T1000 (cell line): ENCODE results near the gene TCP1.
"Not testable (repeated sequence)": the region's sequence is repeated elsewhere in the genome, so short reads cannot be mapped to it uniquely, and the experiment has no call there.

Experiments used
- DNase-seq: peaks from one replicate; lab custom pipeline; 2025; ENCODE audit warnings: mixed read lengths; lab: John Stamatoyannopoulos, UW

Gene TCP1

DNA sequence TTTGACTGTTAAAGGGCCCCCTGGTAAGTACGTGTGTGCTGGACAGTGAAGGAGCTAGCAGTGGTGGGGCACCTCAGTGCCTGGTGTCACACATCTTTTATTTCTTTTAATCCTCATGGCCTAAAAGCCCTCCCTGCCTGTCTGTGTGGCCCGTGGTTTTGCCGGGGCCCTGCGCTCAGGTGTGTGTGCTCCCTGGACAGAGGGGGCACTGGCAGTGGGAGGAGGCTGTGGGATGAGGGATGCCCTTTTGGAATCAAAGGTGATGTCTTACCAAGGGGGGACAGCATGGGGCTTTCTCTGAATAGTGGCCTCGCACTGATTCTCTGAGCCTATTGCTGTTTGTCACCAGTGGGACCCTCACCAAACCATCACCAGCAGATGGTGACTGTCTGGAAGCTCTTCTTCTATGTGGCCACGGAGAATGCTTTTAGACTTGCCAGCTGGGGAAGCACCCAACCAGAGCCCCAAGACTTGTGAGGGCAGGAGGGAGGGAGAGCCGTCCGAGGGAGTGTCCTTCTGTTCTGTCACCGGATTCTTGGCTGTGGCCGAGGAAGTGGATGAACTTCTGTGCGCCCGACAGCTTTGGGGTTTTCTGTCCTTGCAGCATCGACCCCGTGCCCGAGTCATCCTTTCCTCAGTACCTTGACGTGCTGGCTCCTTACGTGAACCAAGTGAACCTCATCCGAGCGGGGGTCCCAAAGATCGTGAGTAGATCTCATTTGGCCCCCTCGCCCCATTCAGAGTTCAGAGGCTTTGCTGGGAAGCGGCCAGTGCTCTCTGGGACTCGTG is 28.7 kb upstream of the TCP1 start:
- no peak for DNase-seq

DNA sequence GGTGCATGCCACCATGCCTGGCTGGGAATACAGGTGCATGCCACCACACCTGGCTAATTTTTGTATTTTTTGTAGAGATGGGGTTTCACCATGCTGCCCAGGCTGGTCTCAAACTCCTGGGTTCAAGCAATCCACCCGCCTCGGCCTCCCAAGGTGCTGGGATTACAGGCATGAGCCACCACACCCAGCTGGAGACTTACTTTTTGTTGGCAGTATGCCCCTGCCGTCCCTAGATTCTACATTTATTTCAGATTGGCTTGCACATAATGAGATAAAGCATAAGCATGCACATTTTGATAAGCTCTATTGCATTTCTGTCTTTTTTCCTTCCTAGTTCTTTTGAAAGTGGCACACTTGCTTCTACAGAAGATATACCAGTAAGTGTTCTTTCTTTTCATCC is 27.4 kb upstream of the TCP1 start:
- not testable (repeated sequence) for DNase-seq

DNA sequence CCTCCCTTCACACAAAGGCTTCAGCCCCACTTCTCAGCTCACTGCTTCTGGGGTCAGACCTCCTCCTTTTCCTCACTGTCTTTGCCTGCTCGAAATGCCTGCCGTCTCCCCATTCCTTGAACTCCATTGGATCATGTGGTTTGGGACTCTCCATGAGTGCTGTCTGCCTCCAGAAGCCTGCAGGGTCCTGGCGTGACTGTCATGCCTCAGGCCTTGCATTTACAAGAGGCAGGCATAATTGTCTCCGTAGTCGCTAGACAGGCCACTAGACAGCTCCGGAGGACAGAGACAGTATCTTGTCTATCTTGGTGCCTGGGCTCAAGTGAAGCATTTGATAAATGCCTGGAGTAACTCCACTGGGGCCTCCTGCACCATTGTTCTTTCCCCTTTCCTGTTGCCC is 26.0 kb upstream of the TCP1 start:
- no peak for DNase-seq

DNA sequence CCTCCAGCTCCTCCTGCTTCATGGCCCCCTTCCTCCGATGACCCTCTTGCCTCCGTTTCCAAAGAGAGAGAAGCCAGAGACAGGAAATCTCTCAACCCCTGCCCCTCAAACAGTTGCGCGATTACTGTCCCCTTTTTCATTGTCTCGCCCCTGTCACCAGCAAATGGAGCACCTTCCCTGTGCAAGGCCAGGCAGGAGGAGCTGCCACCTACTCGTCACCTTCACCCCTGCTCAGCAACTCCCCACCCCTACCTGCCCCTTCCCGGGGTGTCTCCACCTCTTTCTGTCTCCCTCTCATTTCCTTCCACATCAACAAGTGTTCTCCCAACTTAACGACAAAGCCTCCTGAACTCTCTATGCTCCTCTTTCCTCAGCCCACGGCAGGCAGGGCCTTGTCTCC is 24.4 kb upstream of the TCP1 start:
- DNase-seq: no peak

DNA sequence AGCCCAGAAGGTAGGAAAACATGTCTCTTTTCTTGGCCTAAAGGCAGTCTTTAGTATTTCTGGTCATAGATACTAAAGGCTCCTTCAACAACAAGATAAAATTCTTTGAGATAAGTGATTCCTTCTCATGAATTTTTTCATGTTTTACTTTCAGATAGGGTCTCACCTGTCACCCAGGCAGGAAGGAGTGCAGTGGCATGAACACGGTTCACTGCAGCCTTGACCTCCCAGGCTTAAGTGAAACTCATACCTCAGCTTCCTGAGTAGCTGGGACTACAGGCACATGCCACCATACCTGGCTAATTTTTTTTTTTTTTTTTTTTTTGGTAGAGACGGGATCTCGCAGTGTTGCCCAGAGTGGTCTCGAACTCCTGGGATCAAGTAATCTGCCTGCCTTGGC is 19.7 kb upstream of the TCP1 start:
- no peak for DNase-seq

DNA sequence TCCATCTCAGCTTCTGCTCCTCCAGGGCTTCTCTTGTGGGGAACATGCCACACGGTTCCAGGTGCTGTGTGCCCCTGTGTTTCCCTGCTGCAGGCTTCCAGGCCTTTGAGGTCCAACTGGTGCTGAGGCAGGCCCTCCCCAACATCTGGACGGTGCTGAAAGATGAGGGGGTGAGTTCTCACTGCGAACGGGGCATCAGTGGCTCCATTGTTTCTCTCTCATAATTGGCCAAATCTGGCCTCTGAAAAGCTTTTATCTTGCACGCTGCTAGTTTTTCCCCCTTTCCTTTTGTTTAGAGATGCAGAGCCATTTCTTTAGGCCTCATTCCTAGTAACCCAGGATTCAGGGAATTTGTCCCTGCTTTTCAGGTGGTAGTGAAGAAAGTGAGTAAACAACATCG is 19.2 kb upstream of the TCP1 start:
- no peak for DNase-seq

DNA sequence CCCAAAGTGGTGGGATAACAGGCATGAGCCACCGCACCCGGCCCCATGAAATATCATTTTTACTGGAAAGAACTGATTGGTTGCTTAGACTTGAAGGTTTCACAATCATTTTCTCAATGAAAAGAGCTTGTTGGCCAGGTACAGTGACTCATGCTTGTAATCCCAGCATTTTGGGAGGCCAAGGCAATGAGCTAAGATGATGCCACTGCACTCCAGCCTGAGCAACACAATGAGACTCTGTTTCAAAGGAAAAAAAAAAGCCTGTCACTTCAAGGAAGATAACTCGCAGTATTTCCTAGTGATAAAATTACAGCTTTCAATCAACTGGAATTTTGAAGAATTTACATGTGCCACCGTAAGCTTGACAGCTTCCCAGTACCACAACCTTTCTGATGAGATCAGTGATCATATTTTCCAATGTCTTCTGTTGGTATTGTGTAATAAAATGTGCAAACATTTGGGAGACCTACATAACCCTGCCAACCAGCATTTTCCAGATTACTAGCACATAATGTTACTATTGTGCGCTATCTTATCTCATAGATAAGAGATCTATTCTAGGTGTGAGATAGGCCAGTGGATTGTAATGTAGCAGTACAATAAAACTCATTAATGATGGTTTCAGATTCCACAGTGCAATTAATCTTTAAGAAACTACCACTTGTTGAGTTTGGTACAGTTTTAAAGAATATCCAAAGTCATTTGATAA is 17.9 kb upstream of the TCP1 start:
- DNase-seq: no peak

DNA sequence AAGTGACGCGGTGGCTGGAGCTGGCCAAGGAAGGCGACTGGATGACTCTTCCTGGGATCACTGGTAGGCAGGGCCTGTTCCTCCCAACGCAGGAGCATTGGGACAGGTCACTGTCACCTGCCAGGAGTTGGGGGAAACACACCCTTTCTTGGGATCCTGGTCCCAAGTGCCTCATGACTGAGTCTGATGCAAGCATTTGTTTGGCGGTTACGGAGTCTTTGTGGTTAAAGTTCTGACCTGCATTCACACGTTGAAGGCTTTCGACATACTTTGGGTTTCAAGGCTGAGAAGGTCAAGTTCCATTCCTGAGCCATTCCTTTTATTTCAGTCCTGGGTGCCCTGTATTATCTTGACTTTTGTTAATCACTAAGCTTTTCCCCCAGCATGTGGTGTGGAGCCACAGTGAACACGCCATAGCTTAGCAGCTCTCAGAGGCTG is 16.6 kb upstream of the TCP1 start:
- DNase-seq: no peak

DNA sequence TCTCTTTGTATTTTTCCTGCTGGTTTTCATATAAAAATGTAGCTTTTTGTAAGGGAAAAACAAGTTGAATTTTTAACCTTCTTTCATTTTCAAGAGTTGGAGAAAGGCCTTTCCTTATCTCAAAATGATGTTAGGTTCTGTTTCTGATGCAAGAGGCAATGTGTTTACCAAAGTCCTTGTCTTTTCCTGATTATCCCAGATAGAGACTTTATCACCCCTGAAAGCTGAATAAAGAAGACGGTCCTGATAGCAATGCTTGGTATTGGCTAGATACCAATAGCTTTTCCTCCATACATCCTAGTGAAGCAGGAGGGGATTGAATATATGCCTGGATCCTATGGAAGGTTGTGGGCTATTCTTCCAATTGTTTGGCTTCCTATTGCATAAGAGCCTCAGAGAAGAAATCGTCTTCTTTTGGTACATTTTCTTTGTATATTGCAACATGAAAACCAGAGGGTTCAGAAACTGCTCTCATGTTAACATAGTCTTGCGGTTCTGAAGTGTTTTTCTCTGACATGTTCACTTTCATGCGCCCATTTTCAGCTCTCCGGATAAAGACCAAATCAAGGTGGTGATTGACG is 16.1 kb upstream of the TCP1 start:
- DNase-seq: no peak

DNA sequence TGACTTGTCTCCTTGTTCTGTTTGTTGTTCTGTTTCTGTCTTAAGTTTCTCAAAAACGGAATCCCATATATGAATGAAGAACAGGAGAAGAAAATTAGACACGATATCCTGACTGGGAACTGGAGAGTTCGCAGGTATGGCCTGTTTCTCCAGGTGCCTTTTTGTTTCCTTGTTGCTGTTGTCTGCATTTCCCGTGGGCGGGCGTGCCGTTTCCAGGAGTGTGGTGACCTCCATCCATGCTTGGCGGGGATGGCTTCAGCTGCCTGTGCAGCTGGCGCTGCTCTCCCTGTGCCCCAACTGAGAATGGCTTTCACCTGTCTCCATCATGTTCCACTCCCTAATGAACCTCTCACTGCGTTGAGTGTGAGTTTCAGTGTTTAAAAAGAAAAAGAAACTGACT is 15.1 kb upstream of the TCP1 start:
- no peak for DNase-seq

DNA sequence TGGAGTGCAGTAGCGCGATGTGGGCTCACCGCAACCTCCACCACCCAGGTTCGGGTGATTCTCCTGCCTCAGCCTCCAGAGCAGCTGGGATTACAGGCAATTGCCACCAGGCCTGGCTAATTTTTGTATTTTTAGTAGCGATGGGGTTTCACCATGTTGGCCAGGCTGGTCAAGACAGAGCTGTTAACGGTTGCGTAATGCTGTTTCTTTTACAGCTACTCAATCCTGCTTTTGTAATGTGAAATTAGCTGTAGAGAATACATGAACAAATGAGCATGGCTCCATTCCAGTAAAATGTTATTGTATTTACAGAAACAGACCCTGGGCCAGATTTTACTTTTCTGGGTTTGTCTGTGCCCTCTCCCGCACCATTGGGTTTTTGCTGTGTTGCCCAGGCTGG is 12.5 kb upstream of the TCP1 start:
- no peak for DNase-seq

DNA sequence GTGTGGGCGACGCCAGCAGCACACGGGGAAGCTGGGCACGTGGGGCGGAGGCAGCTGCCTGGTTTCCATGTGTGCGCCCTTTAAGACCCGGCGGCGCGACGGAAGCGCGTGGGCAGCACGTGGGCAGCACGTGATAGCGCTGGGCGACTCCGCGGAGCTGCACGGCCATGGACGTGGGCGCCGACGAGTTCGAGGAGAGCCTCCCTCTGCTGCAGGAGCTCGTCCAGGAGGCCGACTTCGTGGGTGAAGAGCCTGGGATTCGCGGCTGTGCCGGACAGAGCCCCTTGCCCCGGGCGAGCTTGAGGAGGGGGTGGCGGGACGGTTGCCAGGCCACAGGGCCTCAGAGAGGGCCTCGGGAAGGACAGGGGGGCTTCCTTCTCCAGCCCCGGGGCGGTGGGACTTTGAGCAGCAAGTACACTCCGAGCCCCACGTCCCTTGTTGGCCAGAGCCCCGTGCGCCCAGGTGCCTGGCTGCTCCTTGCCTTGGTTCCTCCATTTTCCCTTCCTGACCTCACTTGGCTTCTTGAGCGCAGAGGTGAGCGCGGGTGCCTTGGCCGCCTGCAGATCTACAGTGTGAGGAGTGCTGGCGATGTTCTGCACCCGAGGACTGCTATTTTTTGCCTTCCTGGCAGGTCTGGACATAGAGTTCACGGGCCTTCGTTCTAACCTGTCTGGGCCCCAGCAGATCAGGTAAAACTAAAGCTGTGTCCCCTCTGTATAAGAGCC is 10.9 kb upstream of the TCP1 start, which contains the start of gene PNLDC1:
TSS of gene PNLDC1 (plus strand) at position 136 of the 725 bp plus-strand sequence. CDS start at position 168, 32 bp downstream.
- no peak for DNase-seq

DNA sequence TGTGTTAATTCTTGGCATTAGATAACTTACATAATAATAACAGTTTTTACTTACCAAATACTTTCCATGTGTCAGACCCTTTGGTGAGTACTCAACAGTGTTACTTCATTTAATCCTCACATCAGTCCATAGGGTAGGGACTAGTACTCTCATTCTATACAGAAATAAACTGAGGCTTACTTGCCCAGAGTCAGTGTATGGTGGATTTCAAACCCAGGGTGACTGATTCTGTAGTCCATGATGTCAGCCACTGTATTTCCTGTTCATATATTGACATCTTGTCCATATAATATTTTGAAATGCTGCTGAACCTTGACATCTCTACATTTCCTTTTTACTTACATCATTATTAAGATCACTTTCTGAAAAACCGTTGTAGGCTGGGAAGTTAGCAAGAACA is 8.2 kb upstream of the TCP1 start:
- no peak for DNase-seq

DNA sequence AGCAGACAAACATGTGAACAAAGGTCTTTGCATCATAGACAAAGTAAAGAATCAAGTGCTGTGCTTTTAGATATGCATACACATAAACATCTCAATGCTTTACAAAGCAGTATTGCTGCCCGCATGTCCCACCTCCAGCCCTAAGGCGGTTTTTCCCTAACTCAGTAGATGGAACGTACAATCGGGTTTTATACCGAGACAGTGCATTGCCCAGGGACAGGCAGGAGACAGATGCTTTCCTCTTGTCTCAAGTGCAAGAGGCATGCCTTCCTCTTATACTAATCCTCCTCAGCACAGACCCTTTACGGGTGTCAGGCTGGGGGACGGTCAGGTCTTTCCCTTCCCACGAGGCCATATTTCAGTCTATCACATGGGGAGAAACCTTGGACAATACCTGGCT is 5.6 kb upstream of the TCP1 start:
- DNase-seq: not testable (repeated sequence)

DNA sequence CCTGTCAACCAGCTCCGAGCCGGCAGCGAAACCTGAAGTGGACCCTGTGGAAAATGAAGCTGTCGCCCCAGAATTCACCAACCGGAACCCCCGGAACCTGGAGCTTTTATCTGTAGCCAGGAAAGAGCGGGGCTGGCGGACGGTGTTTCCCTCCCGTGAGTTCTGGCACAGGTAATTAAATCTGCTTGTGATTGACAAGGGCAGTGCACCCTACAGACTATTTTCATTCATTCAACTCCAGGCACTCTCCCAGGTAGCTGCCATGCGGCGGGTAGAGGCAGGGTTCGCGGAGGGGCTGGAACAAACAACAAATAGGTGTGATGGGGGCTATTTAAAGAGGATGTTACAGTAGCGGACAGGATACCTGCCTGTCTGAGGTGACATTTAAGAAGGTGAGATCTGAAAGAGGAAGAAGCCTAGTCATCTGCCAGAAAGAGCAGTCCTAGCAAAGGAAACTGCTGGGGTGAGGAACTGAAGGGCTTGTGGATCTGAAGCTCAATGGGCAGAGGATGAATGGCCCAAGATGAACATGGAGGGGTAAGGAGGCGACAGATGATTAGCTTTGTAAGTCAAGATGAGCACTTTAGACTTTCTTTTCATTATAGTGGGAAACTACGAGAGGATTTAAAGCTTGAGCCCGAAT is 1.7 kb upstream of the TCP1 start:
- DNase-seq: no peak

DNA sequence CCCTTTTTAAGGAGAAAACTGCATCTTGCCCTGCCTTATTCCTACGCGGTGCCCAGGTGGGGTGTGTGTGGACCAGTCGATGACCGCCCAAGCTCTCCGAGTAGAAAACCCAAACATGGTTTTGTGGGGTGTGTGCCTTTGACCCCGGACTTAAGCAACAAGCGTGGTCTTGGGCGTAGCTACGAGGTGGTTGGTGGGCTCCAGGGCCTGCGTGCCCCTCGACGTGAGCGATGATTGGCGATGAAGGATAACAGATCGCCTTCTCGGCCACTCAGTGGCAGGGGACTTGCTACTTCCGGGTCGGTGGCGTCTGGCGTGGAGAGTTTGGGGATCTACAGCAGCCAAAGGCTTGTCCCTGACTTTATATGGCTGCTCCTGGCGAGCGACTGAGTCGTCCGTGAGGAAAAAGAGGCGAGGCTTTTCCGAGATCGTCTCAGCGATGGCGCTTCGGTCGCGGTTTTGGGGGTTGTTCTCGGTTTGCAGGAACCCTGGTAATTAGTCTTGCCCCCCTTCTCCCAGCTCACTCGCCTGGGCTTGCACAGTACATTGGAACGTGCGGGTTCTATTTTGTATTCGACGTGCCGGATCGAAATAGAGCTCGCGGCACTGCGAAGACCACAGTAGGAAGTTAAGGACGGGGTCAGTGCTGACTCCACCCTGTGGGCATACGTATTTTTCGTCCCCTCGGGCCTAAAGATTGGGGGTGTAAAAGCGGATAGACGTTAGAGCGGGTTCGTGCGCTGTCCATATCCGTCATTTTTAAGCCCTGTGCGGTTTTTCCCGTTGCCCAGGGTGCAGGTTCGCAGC is 950 bp upstream of the TCP1 start, which contains the start of gene MRPL18:
TSS of gene MRPL18 (plus strand) at position 319 of the 807 bp plus-strand sequence. CDS start at position 440, 121 bp downstream.
- peak; percentile 82 for DNase-seq

DNA sequence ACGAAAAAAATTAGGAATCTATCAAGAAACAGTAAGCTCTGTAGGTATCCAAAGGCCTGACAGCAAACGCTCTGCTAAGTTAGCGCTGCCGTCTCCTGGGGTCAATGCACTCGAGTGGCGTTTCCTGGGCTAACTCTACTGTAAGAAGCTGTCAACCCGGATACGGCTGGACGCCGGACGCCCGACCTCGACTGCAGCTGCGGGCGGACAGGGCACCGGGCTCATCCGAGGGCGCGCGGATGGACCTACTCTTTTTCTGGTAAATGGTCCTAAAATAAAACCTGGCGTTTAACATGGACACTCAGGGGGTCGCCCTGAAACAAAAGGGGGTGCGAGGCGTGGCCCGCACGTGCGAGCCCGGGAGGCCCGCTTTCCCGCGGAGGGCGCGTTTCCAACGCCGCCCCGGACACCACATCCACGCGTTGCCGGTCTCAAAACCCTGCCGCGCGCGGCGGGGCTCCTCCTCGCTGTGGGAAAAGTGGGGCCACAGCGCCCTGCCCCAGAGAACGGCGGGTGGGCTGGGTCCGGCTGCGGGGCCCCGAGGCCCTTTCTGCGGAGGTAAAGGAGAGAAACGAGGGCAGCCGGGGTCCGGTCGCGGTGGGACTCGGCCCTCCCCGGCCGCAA is 537 bp downstream of the TCP1 start:
- no peak for DNase-seq

DNA sequence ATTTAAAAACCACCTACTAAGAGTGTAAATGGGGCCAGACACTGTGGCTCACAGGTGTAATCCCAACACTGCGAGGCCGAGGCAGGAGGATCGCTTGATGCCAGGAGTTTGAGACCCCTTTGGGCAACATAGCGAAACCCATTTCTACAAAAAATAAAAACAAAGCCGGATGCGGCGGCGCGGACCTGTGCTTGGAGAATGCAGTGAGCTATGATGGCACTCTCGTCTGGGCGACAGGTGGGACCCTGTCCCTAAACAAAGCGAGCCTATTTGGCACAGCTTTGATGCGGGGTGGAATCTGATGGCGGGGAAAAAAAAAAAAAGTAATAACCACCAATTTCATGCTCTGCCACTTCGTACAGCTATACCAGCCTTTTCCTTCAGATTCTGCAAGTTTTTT is 1.1 kb downstream of the TCP1 start:
- DNase-seq: no peak

DNA sequence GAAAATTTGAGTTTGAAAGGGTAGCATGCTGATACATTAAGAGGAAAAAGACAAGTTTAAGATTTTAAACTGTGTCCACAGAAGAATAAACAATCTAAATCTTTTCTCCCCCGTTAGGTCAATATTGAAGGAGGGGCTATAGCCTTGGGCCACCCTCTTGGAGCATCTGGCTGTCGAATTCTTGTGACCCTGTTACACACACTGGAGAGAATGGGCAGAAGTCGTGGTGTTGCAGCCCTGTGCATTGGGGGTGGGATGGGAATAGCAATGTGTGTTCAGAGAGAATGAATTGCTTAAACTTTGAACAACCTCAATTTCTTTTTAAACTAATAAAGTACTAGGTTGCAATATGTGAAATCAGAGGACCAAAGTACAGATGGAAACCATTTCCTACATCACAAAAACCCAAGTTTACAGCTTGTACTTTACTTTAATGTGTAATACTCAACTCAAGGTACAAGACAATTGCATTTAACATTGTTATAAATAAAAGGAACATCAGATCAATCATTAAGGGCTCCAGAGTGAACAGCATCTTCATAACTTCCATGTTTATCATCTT is 10.8 kb downstream of the TCP1 start:
- DNase-seq: no peak

DNA sequence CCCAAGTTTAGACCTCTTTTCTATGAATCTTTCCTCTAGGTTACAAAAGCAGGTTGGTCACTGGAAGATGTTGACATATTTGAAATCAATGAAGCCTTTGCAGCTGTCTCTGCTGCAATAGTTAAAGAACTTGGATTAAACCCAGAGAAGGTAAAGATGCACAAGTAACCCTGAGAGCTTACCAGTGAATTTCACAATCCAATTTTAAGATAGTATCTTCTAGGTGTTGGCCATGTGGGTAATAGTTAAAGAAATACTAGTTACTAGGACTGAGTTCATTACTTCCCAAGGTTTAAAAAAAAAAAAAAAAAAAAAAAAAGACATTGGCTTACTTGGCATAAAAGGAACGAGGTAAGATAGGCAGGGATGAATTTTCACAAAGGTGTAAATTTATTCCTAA is 11.3 kb downstream of the TCP1 start:
- no peak for DNase-seq
